ENCODE data around the gene ANKS4B. TPM values are rescaled to one million over a fixed set of nuclear protein-coding genes. Genes with fewer than 3 reads are reported as not detected.

Gene ANKS4B
- total and polyA plus RNA-seq, 2 of the 8 experiments (the other 6 are each of a cell fraction or from before 2014, with no cell fraction given), result 0.06 to 0.15 TPM

GRCh38 chr16:21222495-21223337, 10.8 kb upstream of the ANKS4B start:
- Histone ChIP-seq H2AFZ (ENCODE audit: low read length) (peak overlapping the region; percentile 34; the same call in 1 of the 2 replicates), H3K56ac (replicated peaks; ENCODE audit: insufficient read length, low read depth, low read length) (no peak overlapping the region), H3K27ac (ENCODE audit: low read depth, low read length) (no peak overlapping the region), H4K20me1 (replicated peaks in 1 of 2; ENCODE audit: control insufficient read depth in 1 of 2, insufficient read depth in 2 of 2, low read length in 2 of 2) (no peaks in the 10 kb centered on the region), H4K91ac (replicated peaks; ENCODE audit: insufficient read length, low read length) (peak overlapping the region; percentile 70), H4K8ac (ENCODE audit: extremely low read depth, insufficient read depth, low read length) (no peak overlapping the region), H3K23me2 (ENCODE audit: low read depth, low read length) (no peaks in the 10 kb centered on the region), H3K9ac (replicated peaks in 1 of 4; ENCODE audit: extremely low read depth in 1 of 4, low read depth in 3 of 4, low read length in 3 of 4) (no peak overlapping the region), H3K14ac (ENCODE audit: insufficient read length) (peak overlapping the region; percentile 8), H3K4me3 (ENCODE audit: extremely low read depth in 1 of 4, insufficient read depth in 2 of 4, low read depth in 3 of 4, low read length in 4 of 4) (peak overlapping the region in 1 of 4 experiments; percentile 4; a peak in 1 of 8 replicates), H3K79me2 (ENCODE audit: control insufficient read depth in 1 of 2, insufficient read depth in 2 of 2, low read length in 2 of 2) (no peaks in the 10 kb centered on the region), H2BK20ac (ENCODE audit: low read length) (no peak overlapping the region), H3K27me3 (replicated peaks in 1 of 4; ENCODE audit: control insufficient read depth in 3 of 4, extremely low read depth in 1 of 4, insufficient read depth in 3 of 4, low read length in 3 of 4) (no peaks in the 10 kb centered on the region), H3K79me1 (ENCODE audit: low read depth, low read length) (no peaks in the 10 kb centered on the region), H2BK120ac (replicated peaks; ENCODE audit: low read depth, low read length) (no peak overlapping the region), H3K36me3 (ENCODE audit: control insufficient read depth in 2 of 4, insufficient read depth in 4 of 4, low read length in 3 of 4) (no peaks in the 10 kb centered on the region), H4K5ac (ENCODE audit: insufficient read length, low read depth, low read length) (no peak overlapping the region), H2BK15ac (ENCODE audit: low read length) (no peak overlapping the region), H3K18ac (ENCODE audit: extremely low read depth, low read length) (0 out of 2 replicates have a peak overlapping the region, but pooled peaks have one; percentile 1), H3K4me1 (replicated peaks in 1 of 4; ENCODE audit: control insufficient read depth in 3 of 4, insufficient read depth in 4 of 4, low read length in 3 of 4) (peaks cover 3 to 15% (median 12%) of the 10 kb centered on the region in 4 experiments; a peak in 6 of 7 replicates), H2BK5ac (ENCODE audit: low read depth, low read length) (peak overlapping the region; percentile 0; the same call in 1 of the 2 replicates), H3K9me3 (ENCODE audit: insufficient read depth in 2 of 2, low read depth in 1 of 2, low read length in 1 of 2) (no peaks in the 10 kb centered on the region), H3K4ac (replicated peaks; ENCODE audit: insufficient read length, low read depth, low read length) (no peak overlapping the region), H3K4me2 (ENCODE audit: insufficient read depth in 1 of 2, low read depth in 2 of 2, low read length in 2 of 2) (peak overlapping the region; percentile 1 to 5; a peak in 1 of 4 replicates), H3K23ac (ENCODE audit: insufficient read length) (no peak overlapping the region), H2AK5ac (ENCODE audit: low read depth, low read length) (no peak overlapping the region), H2BK12ac (ENCODE audit: low read depth, low read length) (no peak overlapping the region; the same call in 1 of the 2 replicates)
- TF ChIP-seq ZNF274 (IDR thresholded peaks at IDR 0.05; ENCODE audit: borderline replicate concordance, extremely low read depth, low read length), result no peak
- no peak for TF ChIP-seq BACH1 (IDR thresholded peaks at IDR 0.05; ENCODE audit: low read length)
- no peak for TF ChIP-seq CEBPB (IDR thresholded peaks at IDR 0.05; ENCODE audit: low read depth, low read length)
- TF ChIP-seq SRF (IDR thresholded peaks at IDR 0.05; ENCODE audit: low read depth, low read length), result no peak
- TF ChIP-seq CBX8 (IDR thresholded peaks at IDR 0.05; ENCODE audit: borderline replicate concordance, low read depth, low read length), result no peak
- FAIRE-seq, result no peak
- ChIA-PET POLR2A (ENCODE audit: partially characterized antibody) (interaction anchor here (0.9 kb wide), 1 partner anchor 8 kb away, joined by 3 read pairs; no protein-coding TSS in a partner anchor), CTCF (ENCODE audit: partially characterized antibody) (no interaction called here)
- 75% methylated on average over 4 of the region's 4 CpGs; no CpG with 5 or more reads in 1 of the 2 experiments for WGBS, 2 experiments (ENCODE audit: extremely low coverage in 1 of 2, insufficient coverage in 1 of 2, insufficient read length in 1 of 2, insufficient replicate concordance in 2 of 2, low coverage in 1 of 2, low lambda C conversion rate in 2 of 2, missing lambda C conversion rate in 1 of 2)
- DNase-seq (ENCODE audit: low read depth in 1 of 2, low spot score in 2 of 2), result no peak

All from H1 (cell line).